ENCODE results near the gene MED26. TPM values are rescaled to one million over a fixed set of nuclear protein-coding genes. Genes with fewer than 3 reads are reported as not detected.

Gene MED26
- 5.4 and 7.1 TPM in 2 replicates for total RNA-seq

GRCh38 chr19:16628183-16628983 lies at the start of gene MED26:
MED26 (minus strand) TSS chr19:16628204; CDS start chr19:16627943, 261 bp downstream.

GRCh38 chr19:16660763-16661479 lies 32.9 kb upstream of the MED26 start, which contains the start of gene TMEM38A:
TMEM38A (plus strand) TSS chr19:16661139; CDS start chr19:16661218, 79 bp downstream.

GRCh38 chr19:16659832-16660708 lies 32.1 kb upstream of the MED26 start, which contains the start of gene SMIM7:
SMIM7 (minus strand) TSS chr19:16660144; CDS start chr19:16660110, 34 bp downstream.

GRCh38 chr19:16572332-16573211 lies 55.4 kb downstream of the MED26 start, which contains the start of gene SLC35E1:
SLC35E1 (minus strand) TSS chr19:16572415; CDS start chr19:16572364, 51 bp downstream.

GRCh38 chr19:16542045-16542909 lies 85.7 kb downstream of the MED26 start, which contains the start of gene CHERP:
CHERP (minus strand) TSS chr19:16542437; CDS start chr19:16542378, 59 bp downstream.

Other genes starting within 250 kb of the MED26 start
- gene EPS15L1, start 156.2 kb downstream of the MED26 start, total RNA-seq = 6.2 and 8.8 TPM in 2 replicates
- not detected in 2 replicates for gene CALR3, start 132.0 kb downstream of the MED26 start, total RNA-seq
- 2.4 TPM in 2 replicates for gene C19orf44, start 131.8 kb downstream of the MED26 start, total RNA-seq
- 5.5 and 6.1 TPM in 2 replicates for gene CHERP, start 85.8 kb downstream of the MED26 start, total RNA-seq
- gene SLC35E1, start 55.8 kb downstream of the MED26 start, total RNA-seq = 30.6 and 33.1 TPM in 2 replicates
- gene SMIM7, start 31.9 kb upstream of the MED26 start, total RNA-seq = 69.4 and 70.1 TPM in 2 replicates
- gene TMEM38A, start 32.9 kb upstream of the MED26 start, total RNA-seq = 0.34 and 0.74 TPM in 2 replicates
- not detected in 2 replicates for gene NWD1, start 91.6 kb upstream of the MED26 start, total RNA-seq
- gene SIN3B, start 201.2 kb upstream of the MED26 start, total RNA-seq = 13.5 and 16.0 TPM in 2 replicates